K562 (cell line): ENCODE measurements around the gene SCYL1. TPM values are rescaled to one million over a fixed set of nuclear protein-coding genes. Genes with fewer than 3 reads are reported as not detected.

ENCODE experiments used
- ATAC-seq: fragments of 200-7000 bp; cut with Tn5 transposase; 3 replicates; pipeline ENCODE4 v1.9.1; 2020; ENCODE audit warnings: moderate library complexity
- BruUV-seq: library from RNA; stranded (reverse); fragments of 400-500 nt; replicated peaks from 2 replicates; lab custom pipeline; 2021; lab: Mats Ljungman, UMichigan
- CTCF ChIA-PET: fragments of 300-600 bp; formaldehyde crosslinking; extraction: SDS; loops from one replicate; lab custom pipeline; 2021; ENCODE audit warnings: low intra/inter-chr PET ratio; lab: Yijun Ruan, JAX
- POLR2A ChIA-PET: fragments of 300-600, 350-650 bp; sonication (Branson Sonifier 250); formaldehyde crosslinking; extraction: SDS; loops from one replicate; lab custom pipeline; 2021; ENCODE audit warnings: antibody characterized with exemption, inconsistent platforms; lab: Yijun Ruan, JAX
- DNase-seq, 4 experiments: peaks; one replicate each; pipeline versions ENCODE4 v3.0.0 to v3.0.0-alpha.2; 2011 to 2018; ENCODE audit warnings: low spot score in 3 of 4, mixed read lengths in 3 of 4; ENCODE audit errors: extremely low read depth in 1 of 4
- FAIRE-seq: peaks from 2 replicates; lab custom pipeline; 2011; peaks lifted over from hg19 to GRCh38; lab: Jason Lieb, UNC
- H2AFZ ChIP-seq: 2 replicates; pipeline ENCODE4 v1.6.0; 2011; ENCODE audit warnings: low read depth, low read length, control low read depth, inconsistent platforms
- H3K27ac ChIP-seq: fragments of 200-600 bp; 3 replicates; pipeline ENCODE4 v1.8.0; 2011; ENCODE audit warnings: low read depth, mild to moderate bottlenecking, control low read depth, inconsistent platforms, low read length, moderate library complexity, mixed read lengths; ENCODE audit errors: extremely low read depth
- H3K27me3 ChIP-seq, 2 experiments: fragments of 300-600 bp in 1 of 2; 2 replicates in 1 of 2; 3 replicates in 1 of 2; pipeline versions ENCODE4 v1.6.0 to v1.8.0; 2011; ENCODE audit warnings: inconsistent platforms in 2 of 2, low read length in 2 of 2, mild to moderate bottlenecking in 1 of 2, mixed read lengths in 1 of 2, moderate library complexity in 1 of 2; ENCODE audit not compliant: control insufficient read depth in 2 of 2, insufficient read depth in 2 of 2
- H3K36me3 ChIP-seq: fragments of 300-600 bp; 3 replicates; pipeline ENCODE4 v1.8.0; 2011; ENCODE audit warnings: mild to moderate bottlenecking, low read length, inconsistent platforms; ENCODE audit not compliant: control insufficient read depth, insufficient read depth
- H3K4me1 ChIP-seq, 2 experiments: fragments of 200-600 bp in 1 of 2; replicated peaks in 1 of 2; 2 replicates in 1 of 2; 3 replicates in 1 of 2; pipeline versions ENCODE4 v1.5.1 to v1.8.0; 2011; ENCODE audit warnings: inconsistent platforms in 2 of 2, low read length in 2 of 2, mild to moderate bottlenecking in 1 of 2, mixed read lengths in 1 of 2, moderate library complexity in 1 of 2; ENCODE audit not compliant: control insufficient read depth in 2 of 2, insufficient read depth in 2 of 2
- H3K4me2 ChIP-seq: 2 replicates; pipeline ENCODE4 v1.6.1; 2011; ENCODE audit warnings: low read length, control low read depth, inconsistent platforms, mixed read lengths; ENCODE audit not compliant: insufficient read depth
- H3K4me3 ChIP-seq: fragments of 200-600 bp; sonication (generic), shearing (Covaris generic); 2 replicates; pipeline ENCODE4 v1.5.1; 2016; ENCODE audit warnings: control low read depth, inconsistent platforms
- H3K79me2 ChIP-seq: fragments of 200-600 bp; 3 replicates; pipeline ENCODE4 v1.8.0; 2011; ENCODE audit warnings: low read length, inconsistent platforms; ENCODE audit not compliant: control insufficient read depth, insufficient read depth
- H3K9ac ChIP-seq, 2 experiments: 2 replicates each; pipeline versions ENCODE4 v1.6.0 to v1.6.1; 2011; ENCODE audit warnings: low read depth in 2 of 2, low read length in 2 of 2, control low read depth in 1 of 2, inconsistent platforms in 1 of 2, mild to moderate bottlenecking in 1 of 2, mixed read lengths in 1 of 2; ENCODE audit not compliant: insufficient read depth in 1 of 2
- H3K9me1 ChIP-seq: one replicate; pipeline ENCODE4 v1.6.0; 2011; ENCODE audit warnings: inconsistent platforms, mild to moderate bottlenecking, low read length, moderate library complexity; ENCODE audit not compliant: control insufficient read depth, insufficient read depth
- H3K9me3 ChIP-seq: replicated peaks from 2 replicates; pipeline ENCODE4 v1.5.1; 2011; ENCODE audit warnings: low read depth, low read length, inconsistent platforms; ENCODE audit not compliant: control insufficient read depth, insufficient read depth
- H4K20me1 ChIP-seq: replicated peaks from 2 replicates; pipeline ENCODE4 v1.6.1; 2011; ENCODE audit warnings: low read length, inconsistent platforms, mixed read lengths; ENCODE audit not compliant: control insufficient read depth, insufficient read depth
- CHD4 ChIP-seq: fragments of 200-600 bp; sonication (generic); IDR thresholded peaks from 3 replicates; pipeline ENCODE4 v1.6.1; 2012; ENCODE audit warnings: low read depth, mild to moderate bottlenecking, mixed read lengths, low read length, inconsistent platforms; ENCODE audit not compliant: insufficient read depth, insufficient replicate concordance, poor library complexity, severe bottlenecking
- FOXK1 ChIP-seq: sonication (generic); formaldehyde crosslinking; IDR thresholded peaks from 2 replicates; pipeline ENCODE4 v1.8.0; 2022; ENCODE audit warnings: missing genetic modification reagents, mild to moderate bottlenecking, borderline replicate concordance
- GATAD2B ChIP-seq: fragments of 450-650 bp; IDR thresholded peaks from 2 replicates; pipeline ENCODE4 v1.6.1; 2017; ENCODE audit warnings: mild to moderate bottlenecking, borderline replicate concordance
- HSF4 ChIP-seq: fragments of 250-450 bp; sonication (Bioruptor Pico); IDR thresholded peaks from 2 replicates; pipeline ENCODE4 v2.1.2; 2022; ENCODE audit warnings: mild to moderate bottlenecking, moderate library complexity, borderline replicate concordance
- NFIC ChIP-seq: fragments of 450-650 bp; IDR thresholded peaks from 2 replicates; pipeline ENCODE4 v1.6.1; 2017; ENCODE audit warnings: mild to moderate bottlenecking, inconsistent platforms
- NR1H2 ChIP-seq: sonication (generic); formaldehyde crosslinking; IDR thresholded peaks from 2 replicates; pipeline ENCODE4 v1.4.0; 2020; ENCODE audit warnings: mild to moderate bottlenecking, missing genetic modification reagents
- NR2C1 ChIP-seq, 2 experiments: fragments of 450-650 bp; IDR thresholded peaks; 2 replicates each; pipeline ENCODE4 v1.6.1; 2017; ENCODE audit warnings: mild to moderate bottlenecking in 2 of 2, antibody characterized with exemption in 1 of 2, inconsistent platforms in 1 of 2, missing compliant biosample characterization in 1 of 2, missing genetic modification characterization in 1 of 2
- PCBP1 ChIP-seq: fragments of 200-400 bp; formaldehyde crosslinking; IDR thresholded peaks from 2 replicates; pipeline ENCODE4 v1.6.1; 2018; ENCODE audit warnings: mild to moderate bottlenecking, low read depth, low read length; ENCODE audit not compliant: poor library complexity, severe bottlenecking
- PHF8 ChIP-seq: fragments of 200-600 bp; sonication (generic); IDR thresholded peaks from 2 replicates; pipeline ENCODE4 v1.6.1; 2012; ENCODE audit warnings: mixed run types, mild to moderate bottlenecking, inconsistent platforms, low read length, moderate library complexity, borderline replicate concordance
- PML ChIP-seq: IDR thresholded peaks from 2 replicates; pipeline ENCODE4 v1.6.1; 2012; ENCODE audit warnings: low read length, inconsistent platforms
- PTRF ChIP-seq: fragments of 450-650 bp; IDR thresholded peaks from 2 replicates; pipeline ENCODE4 v1.6.1; 2016; ENCODE audit warnings: mild to moderate bottlenecking, missing genetic modification characterization, missing compliant biosample characterization
- RFX1 ChIP-seq: fragments of 450-650 bp; IDR thresholded peaks from 2 replicates; pipeline ENCODE4 v1.6.1; 2016; ENCODE audit warnings: mild to moderate bottlenecking, moderate library complexity
- TEAD2 ChIP-seq: fragments of 450-650 bp; IDR thresholded peaks from 2 replicates; pipeline ENCODE4 v1.6.1; 2016; ENCODE audit warnings: missing genetic modification characterization, control low read depth, missing compliant biosample characterization
- ZNF79 ChIP-seq: fragments of 250-450 bp; sonication (Bioruptor Pico); IDR thresholded peaks from 2 replicates; pipeline ENCODE4 v1.4.0; 2020; ENCODE audit warnings: low read depth, mild to moderate bottlenecking, moderate library complexity
- WGBS: fragments of 100-300 bp; shearing (Covaris generic); methylation state at CpG from one replicate; pipeline ENCODE4 v1.1.6; 2016; ENCODE audit warnings: low coverage, mixed read lengths; ENCODE audit not compliant: insufficient coverage; ENCODE audit errors: missing lambda C conversion rate; 5-methylcytosine and 5-hydroxymethylcytosine counted together
- in situ Hi-C: fragments of 300-500 bp; cut with MboI; formaldehyde crosslinking; loops from 4 replicates; pipeline ENCODE4 v1.15.0; 2018; ENCODE audit warnings: inconsistent platforms, mixed read lengths
- intact Hi-C: fragments of 100-400 bp; cut with micrococcal nuclease; formaldehyde crosslinking; loops from 2 replicates; pipeline ENCODE4 v1.14.2; 2022
- polyA plus RNA-seq, 8 experiments: library from polyadenylated mRNA; depleted of rRNA in 4 of 8; stranded (reverse) in 5 of 8; unstranded in 3 of 8; fragments of >200 nt; fragmentation: Nextera tagmentation in 2 of 8; fragmentation: Illumina TruSeq in 1 of 8; extraction: Ambion mirVana in 2 of 8; extraction: Trizol in 1 of 8; gene quantifications; 2 replicates each; pipeline versions ENCODE4 v1.2.1 to v1.2.3, GENCODE V29; 2011 to 2014; ENCODE audit warnings: inconsistent platforms in 1 of 8, missing spikeins in 1 of 8
- total RNA-seq, 7 experiments: library from RNA; depleted of rRNA in 6 of 7; stranded (reverse); fragments of >200 nt in 6 of 7; fragmentation: Illumina TruSeq in 2 of 7; extraction: Trizol in 2 of 7; gene quantifications; 2 replicates each; pipeline versions ENCODE4 v1.2.1 to v1.2.3, GENCODE V29; 2011 to 2021; ENCODE audit warnings: low replicate concordance in 1 of 7
- TF ChIP-seq, protein P1 (sequence below): sonication (generic); formaldehyde crosslinking; IDR thresholded peaks from 2 replicates; pipeline ENCODE4 v1.8.1; 2022; ENCODE audit warnings: missing genetic modification reagents
- TF ChIP-seq, protein P2 (sequence below): fragments of 450-650 bp; IDR thresholded peaks from one replicate; pipeline ENCODE4 v1.6.1; 2018; ENCODE audit warnings: mild to moderate bottlenecking, moderate library complexity; ENCODE audit not compliant: partially characterized antibody
- TF ChIP-seq, protein P3 (sequence below), 2 experiments: fragments of 450-650 bp; conservative IDR thresholded peaks; 2 replicates each; pipeline ENCODE4 v1.6.1; 2017; ENCODE audit warnings: mild to moderate bottlenecking in 2 of 2, moderate library complexity in 2 of 2

The SCYL1 gene
- total and polyA plus RNA-seq, 9 of the 15 experiments (the other 6 are each of a cell fraction or from before 2014, with no cell fraction given), result 1.9 to 145 (median 57.6) TPM

DNA sequence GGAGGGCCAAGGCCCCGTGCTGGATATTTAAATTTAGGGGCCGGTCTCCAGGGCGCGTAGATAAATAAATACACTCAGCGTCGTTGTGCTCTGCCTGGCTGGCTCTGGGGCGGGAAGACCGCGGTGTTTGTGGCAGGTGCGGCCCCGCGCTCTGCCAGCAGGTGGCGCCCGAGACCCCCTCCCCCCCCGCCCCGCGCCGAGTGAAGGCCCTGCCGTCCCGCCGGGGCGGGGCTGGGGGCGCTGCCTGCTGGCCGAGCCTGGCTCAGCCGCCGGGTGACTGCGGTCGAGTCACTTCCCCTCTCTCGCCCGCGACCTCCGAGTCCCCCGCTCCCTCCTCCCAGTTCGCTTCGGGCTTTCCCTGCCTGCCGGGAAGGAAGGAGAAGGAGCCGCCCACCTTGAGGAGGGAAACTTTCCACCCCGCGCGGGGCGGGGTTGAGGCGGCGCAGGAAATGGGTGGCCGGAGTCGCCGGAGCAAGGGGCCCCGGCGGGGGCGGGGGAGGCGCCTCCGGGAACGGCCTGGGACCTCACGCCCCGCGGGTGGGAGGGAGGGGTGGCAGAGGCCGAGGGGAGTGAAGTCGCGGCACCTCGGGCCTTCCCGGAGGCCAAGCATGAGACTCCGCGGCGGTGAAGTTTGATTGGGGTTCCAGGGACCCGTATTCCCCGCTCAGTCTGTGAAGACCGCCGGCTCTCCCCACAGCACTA lies 49.4 kb downstream of the SCYL1 start:
- ATAC-seq, result peak; percentile 71
- TF ChIP-seq, protein P1, sequence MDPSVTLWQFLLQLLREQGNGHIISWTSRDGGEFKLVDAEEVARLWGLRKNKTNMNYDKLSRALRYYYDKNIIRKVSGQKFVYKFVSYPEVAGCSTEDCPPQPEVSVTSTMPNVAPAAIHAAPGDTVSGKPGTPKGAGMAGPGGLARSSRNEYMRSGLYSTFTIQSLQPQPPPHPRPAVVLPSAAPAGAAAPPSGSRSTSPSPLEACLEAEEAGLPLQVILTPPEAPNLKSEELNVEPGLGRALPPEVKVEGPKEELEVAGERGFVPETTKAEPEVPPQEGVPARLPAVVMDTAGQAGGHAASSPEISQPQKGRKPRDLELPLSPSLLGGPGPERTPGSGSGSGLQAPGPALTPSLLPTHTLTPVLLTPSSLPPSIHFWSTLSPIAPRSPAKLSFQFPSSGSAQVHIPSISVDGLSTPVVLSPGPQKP, result no peak
- TF ChIP-seq PTRF, result no peak
- TF ChIP-seq PML, result no peak
- no peak; the same call in 1 of the 2 replicates for TF ChIP-seq NFIC
- TF ChIP-seq TEAD2 (tag), result no peak
- TF ChIP-seq NR1H2 (CRISPR knock-in tag), result no peak
- TF ChIP-seq ZNF79, result no peak
- TF ChIP-seq, protein P2, sequence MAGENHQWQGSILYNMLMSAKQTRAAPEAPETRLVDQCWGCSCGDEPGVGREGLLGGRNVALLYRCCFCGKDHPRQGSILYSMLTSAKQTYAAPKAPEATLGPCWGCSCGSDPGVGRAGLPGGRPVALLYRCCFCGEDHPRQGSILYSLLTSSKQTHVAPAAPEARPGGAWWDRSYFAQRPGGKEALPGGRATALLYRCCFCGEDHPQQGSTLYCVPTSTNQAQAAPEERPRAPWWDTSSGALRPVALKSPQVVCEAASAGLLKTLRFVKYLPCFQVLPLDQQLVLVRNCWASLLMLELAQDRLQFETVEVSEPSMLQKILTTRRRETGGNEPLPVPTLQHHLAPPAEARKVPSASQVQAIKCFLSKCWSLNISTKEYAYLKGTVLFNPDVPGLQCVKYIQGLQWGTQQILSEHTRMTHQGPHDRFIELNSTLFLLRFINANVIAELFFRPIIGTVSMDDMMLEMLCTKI, result no peak
- TF ChIP-seq, protein P3, sequence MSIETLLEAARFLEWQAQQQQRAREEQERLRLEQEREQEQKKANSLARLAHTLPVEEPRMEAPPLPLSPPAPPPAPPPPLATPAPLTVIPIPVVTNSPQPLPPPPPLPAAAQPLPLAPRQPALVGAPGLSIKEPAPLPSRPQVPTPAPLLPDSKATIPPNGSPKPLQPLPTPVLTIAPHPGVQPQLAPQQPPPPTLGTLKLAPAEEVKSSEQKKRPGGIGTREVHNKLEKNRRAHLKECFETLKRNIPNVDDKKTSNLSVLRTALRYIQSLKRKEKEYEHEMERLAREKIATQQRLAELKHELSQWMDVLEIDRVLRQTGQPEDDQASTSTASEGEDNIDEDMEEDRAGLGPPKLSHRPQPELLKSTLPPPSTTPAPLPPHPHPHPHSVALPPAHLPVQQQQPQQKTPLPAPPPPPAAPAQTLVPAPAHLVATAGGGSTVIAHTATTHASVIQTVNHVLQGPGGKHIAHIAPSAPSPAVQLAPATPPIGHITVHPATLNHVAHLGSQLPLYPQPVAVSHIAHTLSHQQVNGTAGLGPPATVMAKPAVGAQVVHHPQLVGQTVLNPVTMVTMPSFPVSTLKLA (conservative IDR thresholded peaks at IDR 0.05), result peak; percentile 6 to 43; a peak in 1 of 4 replicates
- TF ChIP-seq PHF8, result peak; percentile 35; the same call in 1 of the 2 replicates
- no peak for TF ChIP-seq RFX1
- TF ChIP-seq HSF4, result no peak
- no peak for TF ChIP-seq CHD4
- peak; percentile 68 for TF ChIP-seq PCBP1
- TF ChIP-seq FOXK1, result no peak
- no peak for TF ChIP-seq NR2C1 (IDR thresholded peaks at IDR 0.05)
- 0 out of 2 replicates have a peak, but pooled peaks have one; percentile 36 for TF ChIP-seq NR2C1 (tag; IDR thresholded peaks at IDR 0.05)
- TF ChIP-seq GATAD2B, result peak; percentile 85

More for the DNA sequence above, 49.4 kb downstream of the SCYL1 start:
- Histone ChIP-seq H3K4me2 (peak overlapping the region; percentile 96), H3K36me3 (peaks cover 32% of the 10 kb centered on the region), H3K9me1 (peaks cover 5% of the 10 kb centered on the region), H3K27me3 (no peaks in the 10 kb centered on the region; a peak in 1 of 5 replicates), H3K4me1 (peaks cover 59 to 91% of the 10 kb centered on the region in 2 experiments), H4K20me1 (peaks cover 6% of the 10 kb centered on the region), H3K9me3 (no peaks in the 10 kb centered on the region), H2AFZ (peak overlapping the region; percentile 63), H3K4me3 (peak overlapping the region; percentile 88), H3K27ac (peak overlapping the region; percentile 89), H3K9ac (peak overlapping the region; percentile 66 to 89), H3K79me2 (peaks cover 74% of the 10 kb centered on the region)
- intact Hi-C loops, result loop anchor here (1.0 to 5.0 kb wide), 4 partner anchors 14 to 102 kb away; partner anchors contain the start of genes SCYL1 and SIPA1
- FAIRE-seq (peak; percentile 86), DNase-seq (peak; percentile 86 to 96 (median 90))
- no TSS peak for BruUV-seq
- 1% methylated on average over 35 of the region's 67 CpGs for WGBS
- POLR2A ChIA-PET, result interaction anchor here (0.7 to 4.7 kb wide), 9 partner anchors 10 to 326 kb away, joined by 3 to 35 read pairs (median 4); partner anchors contain the start of genes FOSL1, MALAT1 and NEAT1
- CTCF ChIA-PET, result interaction anchor here (6.5 kb wide), 1 partner anchor 34 kb away, joined by 63 read pairs; no protein-coding TSS in a partner anchor
- in situ Hi-C loops, result no loop called here
